Measurements from ENCODE around the gene MFN1.
A peak's percentile ranks its signal among the peaks of the same experiment; 100 is the strongest.
"Not testable (repeated sequence)": the region's sequence is repeated elsewhere in the genome, so short reads cannot be mapped to it uniquely, and the experiment has no call there.

The MFN1 gene

GRCh38 chr3:179347345-179348194, at the start of gene MFN1:
TSS of gene MFN1 (plus strand) at chr3:179347709. CDS start at chr3:179348852, 1,143 bp downstream.
- peak; percentile 89 for DNase-seq

- DNase-seq, result no peak
Measured at GRCh38 chr3:179297971-179298725, 49.4 kb upstream of the MFN1 start.

DNA sequence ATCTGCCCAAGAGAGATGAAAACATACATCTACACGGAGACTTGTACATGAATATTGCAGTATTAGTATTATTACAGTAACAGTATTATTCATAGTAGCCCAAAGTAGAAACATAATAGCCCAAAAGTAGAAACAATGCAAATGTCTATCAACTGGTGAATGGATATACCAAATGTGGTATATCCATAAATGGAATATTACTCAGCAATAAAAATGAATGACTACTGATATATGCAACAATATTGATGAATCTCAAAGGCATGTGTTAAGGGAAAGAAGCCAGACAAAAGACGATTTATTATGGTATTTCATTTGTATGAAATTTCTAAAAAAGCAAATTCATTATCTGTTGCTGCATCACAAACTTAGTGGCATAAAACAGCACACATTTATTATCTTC, 48.2 kb upstream of the MFN1 start:
- DNase-seq, result no peak

GRCh38 chr3:179299999-179300613, 47.4 kb upstream of the MFN1 start:
- no peak for DNase-seq

- no peak for DNase-seq
Measured at GRCh38 chr3:179301645-179302044, 45.9 kb upstream of the MFN1 start.

DNA sequence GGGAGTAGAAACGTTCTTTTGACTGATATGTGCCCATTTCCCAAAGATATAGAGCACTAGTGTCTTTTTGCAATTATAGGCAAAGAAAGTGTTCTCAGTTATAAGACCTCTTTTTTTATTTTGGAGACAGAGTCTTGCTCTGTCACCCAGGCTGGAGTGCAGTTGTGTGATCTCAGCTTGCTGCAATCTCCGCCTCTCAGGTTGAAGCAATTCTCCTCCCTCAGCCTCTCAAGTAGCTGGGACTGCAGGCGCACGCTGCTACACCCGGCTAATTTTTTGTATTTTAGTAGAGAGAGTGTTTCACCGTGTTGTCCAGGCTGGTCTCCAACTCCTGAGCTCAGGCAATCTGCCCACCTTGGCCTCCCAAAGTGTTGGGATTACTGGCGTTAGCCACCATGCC, 45.4 kb upstream of the MFN1 start:
- DNase-seq, result no peak

DNA sequence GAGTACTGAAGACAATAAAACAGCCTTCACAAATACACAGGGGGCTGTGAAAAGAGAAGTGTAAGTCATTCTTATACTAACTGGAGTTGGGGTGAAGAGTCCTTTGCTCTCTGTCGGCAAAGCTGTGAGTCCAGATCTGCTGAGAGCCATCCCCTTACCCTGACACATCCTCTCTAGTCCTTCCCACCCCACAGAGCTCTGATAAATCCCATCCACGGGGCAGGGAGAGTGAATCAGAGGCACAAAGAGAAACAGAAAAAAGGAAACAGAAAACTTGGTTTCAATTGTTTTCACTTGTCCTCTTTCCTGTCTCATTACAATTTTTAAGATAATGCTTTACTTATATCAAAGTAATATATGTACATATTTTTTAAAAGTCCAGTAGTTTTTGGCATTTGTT, 42.9 kb upstream of the MFN1 start:
- DNase-seq, result no peak

GRCh38 chr3:179307362-179307761, 40.1 kb upstream of the MFN1 start:
- DNase-seq, result not testable (repeated sequence)

DNA sequence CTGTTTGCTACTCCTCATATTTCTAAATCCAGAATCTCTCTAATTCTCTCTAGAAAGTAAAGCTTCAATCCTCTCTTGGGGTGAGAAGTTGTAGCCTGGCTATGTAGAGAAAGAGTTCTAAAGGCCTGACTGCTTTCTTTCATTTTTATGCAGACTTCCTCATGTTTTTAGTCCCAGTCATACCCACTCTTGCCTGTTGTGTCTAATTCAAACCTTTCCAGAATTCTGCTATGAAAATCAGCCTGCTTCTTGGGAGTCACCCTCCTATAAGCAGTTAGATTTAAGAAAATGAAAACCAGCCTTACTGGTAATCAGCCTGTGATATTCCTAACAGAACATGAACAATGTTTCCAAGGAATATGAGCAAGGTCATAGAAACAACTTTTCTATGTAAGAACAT, 39.5 kb upstream of the MFN1 start:
- no peak for DNase-seq

GRCh38 chr3:179309225-179310078, 38.1 kb upstream of the MFN1 start:
- DNase-seq, result no peak

- no peak for DNase-seq
Measured at GRCh38 chr3:179318876-179319275, 28.6 kb upstream of the MFN1 start.

DNA sequence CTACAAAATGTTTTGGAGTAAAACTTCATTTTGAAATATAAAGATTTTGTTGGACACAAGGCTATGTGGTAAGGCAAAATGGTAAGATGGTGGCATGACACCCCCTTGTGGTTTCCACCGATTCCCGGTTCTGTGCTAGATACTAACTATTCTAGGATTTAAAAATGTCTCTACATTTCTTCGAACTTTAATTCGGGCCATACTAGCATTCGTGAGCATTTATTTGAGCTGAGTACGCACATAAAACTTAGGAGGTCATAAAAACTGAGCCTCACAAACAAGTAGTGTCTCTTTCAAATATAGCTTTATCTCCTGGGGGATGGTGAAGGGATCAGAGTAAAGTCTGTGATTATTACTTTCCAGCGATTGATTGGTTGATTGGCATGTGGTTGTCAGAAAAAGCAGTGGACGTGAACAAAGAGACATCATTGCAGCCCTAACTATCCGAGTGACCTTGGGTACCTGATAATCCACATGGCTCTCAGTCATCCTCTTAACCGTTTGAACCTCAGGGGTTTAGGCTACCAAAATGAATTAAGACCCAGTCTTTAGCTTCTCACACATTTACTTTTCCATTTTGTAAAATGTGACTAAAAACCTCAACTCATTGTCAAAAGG, 25.7 kb upstream of the MFN1 start:
- no peak for DNase-seq

- peak; percentile 82 for DNase-seq
Measured at GRCh38 chr3:179322286-179323196, 25.0 kb upstream of the MFN1 start, which contains the start of gene ZNF639. TSS of gene ZNF639 (plus strand) at chr3:179323031. CDS start at chr3:179328294, 5,263 bp downstream.

- DNase-seq, result peak; percentile 46
Measured at GRCh38 chr3:179323197-179324110, 24.1 kb upstream of the MFN1 start.

DNA sequence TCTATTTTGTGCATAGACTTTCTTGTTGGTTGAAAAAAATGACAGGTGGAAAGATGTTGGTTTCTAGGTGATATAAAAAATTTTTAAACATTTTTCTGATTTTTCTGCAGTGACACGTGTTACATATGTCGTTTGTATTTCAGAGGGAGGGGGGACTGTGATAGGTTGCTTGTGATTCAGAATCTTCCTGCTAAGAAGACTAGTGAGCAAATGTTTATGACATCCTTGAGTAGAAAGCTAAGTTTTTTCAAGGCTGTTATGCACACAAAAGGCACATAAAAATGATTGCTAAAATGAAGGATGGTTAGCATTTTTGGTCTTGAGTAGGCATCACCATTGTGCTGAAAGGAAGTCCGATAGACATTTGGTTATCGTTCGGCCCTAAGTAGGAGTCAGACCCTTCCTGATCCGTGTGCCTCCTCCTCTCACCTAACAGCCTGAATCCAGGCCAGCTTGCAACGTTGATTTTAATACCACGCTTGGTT, 23.2 kb upstream of the MFN1 start:
- no peak for DNase-seq

GRCh38 chr3:179330438-179330837, 17.1 kb upstream of the MFN1 start:
- no peak for DNase-seq

DNA sequence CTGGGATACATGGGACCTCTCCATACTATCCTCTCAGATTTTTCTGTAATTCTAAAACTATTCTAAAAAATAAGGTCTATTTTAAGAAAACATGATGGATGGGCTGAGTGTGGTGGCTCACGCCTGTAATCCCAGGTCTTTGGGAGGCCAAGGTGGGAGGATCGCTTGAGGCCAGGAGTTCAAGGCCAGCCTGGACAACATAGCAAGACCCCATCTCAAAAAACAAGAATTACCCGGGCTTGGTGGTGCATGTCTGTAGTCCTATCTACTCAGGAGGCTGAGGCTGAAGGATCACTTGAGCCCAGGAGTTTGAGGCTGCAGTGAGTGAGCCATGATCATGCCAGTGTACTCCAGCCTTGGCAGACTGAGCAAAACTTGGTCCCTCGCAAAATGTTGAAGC, 15.3 kb upstream of the MFN1 start:
- DNase-seq, result no peak

- DNase-seq, result no peak
Measured at GRCh38 chr3:179333084-179333483, 14.4 kb upstream of the MFN1 start.

GRCh38 chr3:179336345-179336929, 11.1 kb upstream of the MFN1 start:
- DNase-seq, result no peak
